Keratinocyte (primary cell): ENCODE results near the gene MYO16. TPM values are rescaled to one million over a fixed set of nuclear protein-coding genes. Genes with fewer than 3 reads are reported as not detected.

Experiments
- DNase-seq: peaks from one replicate; pipeline ENCODE4 v3.0.0-alpha.2; 2011; ENCODE audit warnings: low read depth, missing footprints, low spot score
- FAIRE-seq: peaks from 2 replicates; lab custom pipeline; 2011; peaks lifted over from hg19 to GRCh38; lab: Jason Lieb, UNC
- H2AFZ ChIP-seq: 2 replicates; pipeline ENCODE4 v1.6.0; 2012; ENCODE audit warnings: low read length, control low read depth, inconsistent platforms; ENCODE audit not compliant: control insufficient read depth
- H3K27ac ChIP-seq: 2 replicates; pipeline ENCODE4 v1.5.1; 2011; ENCODE audit warnings: low read length; ENCODE audit not compliant: control insufficient read depth, insufficient read depth
- H3K27me3 ChIP-seq: 3 replicates; pipeline ENCODE4 v1.6.0; 2011; ENCODE audit warnings: low read length; ENCODE audit not compliant: control insufficient read depth, insufficient read depth; ENCODE audit errors: extremely low read depth
- H3K36me3 ChIP-seq, 2 experiments: 2 replicates in 1 of 2; 3 replicates in 1 of 2; pipeline ENCODE4 v1.5.1; 2011; ENCODE audit warnings: low read length in 2 of 2, mild to moderate bottlenecking in 1 of 2; ENCODE audit not compliant: control insufficient read depth in 2 of 2, insufficient read depth in 2 of 2; ENCODE audit errors: extremely low read depth in 1 of 2
- H3K4me1 ChIP-seq: 3 replicates; pipeline ENCODE4 v1.5.1; 2011; ENCODE audit warnings: low read length; ENCODE audit not compliant: control insufficient read depth, insufficient read depth; ENCODE audit errors: extremely low read depth
- H3K4me2 ChIP-seq: 3 replicates; pipeline ENCODE4 v1.6.0; 2011; ENCODE audit warnings: low read depth, low read length; ENCODE audit not compliant: control insufficient read depth, insufficient read depth; ENCODE audit errors: extremely low read depth
- H3K4me3 ChIP-seq, 3 experiments: fragments of 200-600 bp in 1 of 3; sonication (generic) in 1 of 3; 2 replicates in 2 of 3; 3 replicates in 1 of 3; pipeline ENCODE4 v1.5.1; 2011 to 2016; ENCODE audit warnings: low read length in 3 of 3, mild to moderate bottlenecking in 3 of 3, control low read depth in 2 of 3, inconsistent platforms in 1 of 3, low read depth in 1 of 3, mixed read lengths in 1 of 3, mixed run types in 1 of 3, moderate library complexity in 1 of 3; ENCODE audit not compliant: control insufficient read depth in 2 of 3, insufficient read depth in 2 of 3; ENCODE audit errors: extremely low read depth in 1 of 3
- H3K79me2 ChIP-seq: 2 replicates; pipeline ENCODE4 v1.6.0; 2012; ENCODE audit warnings: low read length; ENCODE audit not compliant: control insufficient read depth, insufficient read depth
- H3K9ac ChIP-seq: 3 replicates; pipeline ENCODE4 v1.6.0; 2011; ENCODE audit warnings: low read length; ENCODE audit not compliant: control insufficient read depth, insufficient read depth; ENCODE audit errors: extremely low read depth
- H3K9me1 ChIP-seq: 3 replicates; pipeline ENCODE4 v1.6.0; 2011; ENCODE audit warnings: low read length; ENCODE audit not compliant: control insufficient read depth, insufficient read depth; ENCODE audit errors: extremely low read depth
- H3K9me3 ChIP-seq: 2 replicates; pipeline ENCODE4 v1.5.1; 2012; ENCODE audit warnings: low read depth, low read length; ENCODE audit not compliant: control insufficient read depth
- H4K20me1 ChIP-seq: 3 replicates; pipeline ENCODE4 v1.6.0; 2011; ENCODE audit warnings: low read length; ENCODE audit not compliant: control insufficient read depth, insufficient read depth; ENCODE audit errors: extremely low read depth
- CTCF ChIP-seq, 3 experiments: IDR thresholded peaks in 1 of 3; conservative IDR thresholded peaks in 1 of 3; optimal IDR thresholded peaks in 1 of 3; 2 replicates in 2 of 3; 3 replicates in 1 of 3; pipeline versions ENCODE3 to v1.5.1; 2011; ENCODE audit warnings: low read length in 3 of 3, mild to moderate bottlenecking in 3 of 3, moderate library complexity in 2 of 3, control low read depth in 1 of 3, inconsistent platforms in 1 of 3; ENCODE audit not compliant: insufficient read depth in 2 of 3; ENCODE audit errors: extremely low read depth in 1 of 3
- EZH2 ChIP-seq: IDR thresholded peaks from one replicate; pipeline ENCODE4 v1.6.1; 2012; ENCODE audit warnings: inconsistent platforms, mild to moderate bottlenecking, low read length, moderate library complexity
- dilution Hi-C: fragments of 300-500 bp; cut with MboI; formaldehyde crosslinking; loops from one replicate; pipeline ENCODE4 v1.7.0; 2020; ENCODE audit warnings: low sequenced_read_pairs; ENCODE audit not compliant: extremely low pct_ligation_motif_present
- polyA minus RNA-seq, 3 experiments: library from RNA; depleted of rRNA, polyadenylated mRNA; stranded (reverse); fragments of >200 nt; gene quantifications; 1 replicate in 1 of 3; 2 replicates in 1 of 3; 3 replicates in 1 of 3; pipeline ENCODE4 v1.2.3, GENCODE V29; 2011
- polyA plus RNA-seq, 5 experiments: library from polyadenylated mRNA; depleted of rRNA in 3 of 5; stranded (reverse) in 3 of 5; stranded (forward) in 1 of 5; unstranded in 1 of 5; fragments of >200 nt; gene quantifications; 1 replicate in 1 of 5; 2 replicates in 3 of 5; 3 replicates in 1 of 5; pipeline versions ENCODE4 v1.2.1 to v1.2.3, GENCODE V29; 2011 to 2012; ENCODE audit warnings: missing spikeins in 2 of 5, low read depth in 1 of 5, low replicate concordance in 1 of 5

MYO16 gene
- polyA plus RNA-seq (0.02 to 0.17 TPM (median 0.08 TPM) in 3 replicates), polyA minus RNA-seq (0.03 to 0.13 TPM in 2 of 3 replicates, not detected in the other)
- not detected for polyA plus RNA-seq (2011; ENCODE audit: low read depth)
- polyA plus RNA-seq (2011; cell fraction: cytosol; rRNA removed): 0.06 and 0.17 TPM in 2 replicates
- polyA plus RNA-seq (2011; cell fraction: nucleus; rRNA removed): 0.22 and 0.27 TPM in 2 replicates
- polyA plus RNA-seq (2012; ENCODE audit: low replicate concordance): 0.02 and 0.14 TPM in 2 replicates
- not detected for polyA minus RNA-seq (2011; cell fraction: cytosol; rRNA and poly(A)+ RNA removed)
- polyA minus RNA-seq (2011; cell fraction: nucleus; rRNA and poly(A)+ RNA removed): 0.11 and 0.23 TPM in 2 replicates

- Histone ChIP-seq H3K4me2 (no peak within 1 kb of the TSS), H3K79me2 (no peaks in the 10 kb centered on the region), H3K36me3 (no peaks in the 10 kb centered on the region), H3K4me3 (no peak within 1 kb of the TSS), H3K9me3 (no peaks in the 10 kb centered on the region), H3K9me1 (no peaks in the 10 kb centered on the region), H4K20me1 (no peaks in the 10 kb centered on the region), H3K27me3 (no peaks in the 10 kb centered on the region), H3K27ac (no peak within 1 kb of the TSS), H2AFZ (no peak within 1 kb of the TSS), H3K4me1 (no peaks in the 10 kb centered on the region), H3K9ac (no peak within 1 kb of the TSS)
- FAIRE-seq: no peak
- DNase-seq: no peak
- TF ChIP-seq EZH2 (no peak), CTCF (optimal IDR thresholded peaks at IDR 0.05 in 1 of 3, IDR thresholded peaks at IDR 0.05 in 1 of 3, conservative IDR thresholded peaks at IDR 0.05 in 1 of 3; ENCODE audit: extremely low read depth in 1 of 3, insufficient read depth in 2 of 3, low read length in 3 of 3) (no peak)
- dilution Hi-C loops: no loop called here
These were observed at the start of gene MYO16 for GRCh38 chr13:108629181-108629752. Gene MYO16, plus strand, starts transcription at chr13:108629611. Its CDS starts 234 bp downstream, at chr13:108629845.

- Histone ChIP-seq H3K9ac (no peak overlapping the region), H3K27me3 (no peaks in the 10 kb centered on the region), H4K20me1 (no peaks in the 10 kb centered on the region), H3K4me1 (no peaks in the 10 kb centered on the region), H3K4me3 (no peak overlapping the region), H3K36me3 (no peaks in the 10 kb centered on the region), H2AFZ (no peak overlapping the region), H3K27ac (no peak overlapping the region), H3K9me1 (no peaks in the 10 kb centered on the region), H3K4me2 (no peak overlapping the region), H3K9me3 (peaks cover 2% of the 10 kb centered on the region), H3K79me2 (no peaks in the 10 kb centered on the region)
- TF ChIP-seq CTCF (optimal IDR thresholded peaks at IDR 0.05 in 1 of 3, IDR thresholded peaks at IDR 0.05 in 1 of 3, conservative IDR thresholded peaks at IDR 0.05 in 1 of 3; ENCODE audit: extremely low read depth in 1 of 3, insufficient read depth in 2 of 3, low read length in 3 of 3): no peak
- TF ChIP-seq EZH2: no peak
- dilution Hi-C loops: no loop called here
- DNase-seq (no peak), FAIRE-seq (no peak)
These were observed 42.6 kb upstream of the MYO16 start for GRCh38 chr13:108586826-108587225.
